SK-N-MC (cell line): ENCODE results near the gene FAF2.
"Not testable (repeated sequence)": the region's sequence is repeated elsewhere in the genome, so short reads cannot be mapped to it uniquely, and the experiment has no call there.

Source experiments
- DNase-seq: peaks from one replicate; pipeline ENCODE4 v3.0.0-alpha.2; 2011; ENCODE audit warnings: low read depth, low spot score
- H3K27ac ChIP-seq: fragments of 200-600 bp; sonication (generic); 2 replicates; pipeline ENCODE4 v1.5.1; 2016; ENCODE audit warnings: mixed run types
- H3K36me3 ChIP-seq: fragments of 200-600 bp; sonication (generic); 2 replicates; pipeline ENCODE4 v1.6.1; 2017; ENCODE audit warnings: antibody characterized with exemption, low read length, mixed read lengths; ENCODE audit not compliant: insufficient read depth
- H3K4me3 ChIP-seq: fragments of 200-600 bp; sonication (generic); 2 replicates; pipeline ENCODE4 v1.5.1; 2016
- H3K9ac ChIP-seq: fragments of 200-600 bp; sonication (generic); 2 replicates; pipeline ENCODE4 v1.8.0; 2017; ENCODE audit warnings: mixed run types, mixed read lengths; ENCODE audit not compliant: insufficient read length
- H3K9me3 ChIP-seq: fragments of 200-600 bp; sonication (generic); 2 replicates; pipeline ENCODE4 v1.6.1; 2017; ENCODE audit warnings: low read depth, mild to moderate bottlenecking, antibody characterized with exemption, low read length, moderate library complexity, mixed read lengths
- EZH2 ChIP-seq: fragments of 200-600 bp; sonication (generic); IDR thresholded peaks from one replicate; pipeline ENCODE4 v1.6.1; 2017; ENCODE audit warnings: antibody characterized with exemption
- FOXP2 ChIP-seq: optimal IDR thresholded peaks from 2 replicates; pipeline ENCODE3; 2011; ENCODE audit warnings: mild to moderate bottlenecking, moderate library complexity; ENCODE audit not compliant: insufficient read depth; ENCODE audit errors: extremely low read length, control extremely low read depth
- POLR2AphosphoS5 ChIP-seq: IDR thresholded peaks from 2 replicates; pipeline ENCODE4 v1.6.1; 2012; ENCODE audit warnings: mild to moderate bottlenecking, low read depth, low read length, borderline replicate concordance

FAF2 gene

GRCh38 chr5:176427971-176428370 lies 20.2 kb upstream of the FAF2 start:
- Histone ChIP-seq H3K9me3 (no peaks in the 10 kb centered on the region), H3K27ac (no peak overlapping the region), H3K4me3 (no peak overlapping the region), H3K36me3 (no peaks in the 10 kb centered on the region), H3K9ac (no peak overlapping the region)
- no peak for TF ChIP-seq EZH2
- no peak for TF ChIP-seq FOXP2
- TF ChIP-seq POLR2AphosphoS5, result no peak
- no peak for DNase-seq

- H3K4me3 ChIP-seq, result no peak overlapping the region
- no peaks in the 10 kb centered on the region for H3K9me3 ChIP-seq
- no peak for DNase-seq
- H3K9ac ChIP-seq, result no peak overlapping the region
- no peak overlapping the region for H3K27ac ChIP-seq
- TF ChIP-seq FOXP2 (no peak), POLR2AphosphoS5 (no peak), EZH2 (no peak)
- H3K36me3 ChIP-seq, result no peaks in the 10 kb centered on the region
Observed at GRCh38 chr5:176429972-176430371, 18.2 kb upstream of the FAF2 start.

DNA sequence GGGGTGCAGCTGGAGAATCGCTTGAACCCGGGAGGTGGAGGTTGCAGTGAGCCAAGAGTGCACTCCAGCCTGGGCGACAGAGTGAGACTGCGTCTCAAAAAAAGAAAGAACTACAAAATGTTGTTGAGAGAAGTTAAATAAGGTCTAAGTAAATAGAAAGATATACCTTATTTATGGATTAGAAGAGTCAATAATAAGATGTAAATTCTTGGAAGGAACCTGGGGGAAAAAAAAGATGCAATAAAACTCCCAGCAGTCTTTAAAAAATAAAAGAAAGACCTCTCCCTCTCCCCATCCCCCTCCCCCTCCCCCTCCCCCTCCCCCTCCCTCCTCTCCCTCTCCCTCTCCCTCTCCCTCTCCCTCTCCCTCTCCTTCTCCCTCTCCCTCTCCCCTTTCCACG lies 15.5 kb upstream of the FAF2 start:
- no peak overlapping the region for H3K4me3 ChIP-seq
- no peak for DNase-seq
- TF ChIP-seq POLR2AphosphoS5, result no peak
- no peak for TF ChIP-seq FOXP2
- TF ChIP-seq EZH2, result no peak
- H3K36me3 ChIP-seq, result no peaks in the 10 kb centered on the region
- no peak overlapping the region for H3K27ac ChIP-seq
- no peaks in the 10 kb centered on the region for H3K9me3 ChIP-seq
- no peak overlapping the region for H3K9ac ChIP-seq

GRCh38 chr5:176436656-176437055 lies 11.5 kb upstream of the FAF2 start:
- Histone ChIP-seq H3K36me3 (no peaks in the 10 kb centered on the region), H3K9me3 (no peaks in the 10 kb centered on the region), H3K4me3 (no peak overlapping the region), H3K27ac (no peak overlapping the region), H3K9ac (no peak overlapping the region)
- DNase-seq, result no peak
- TF ChIP-seq POLR2AphosphoS5 (no peak), FOXP2 (no peak), EZH2 (no peak)

GRCh38 chr5:176438959-176439757 lies 9.0 kb upstream of the FAF2 start:
- Histone ChIP-seq H3K4me3 (no peak overlapping the region), H3K9ac (no peak overlapping the region), H3K36me3 (no peaks in the 10 kb centered on the region), H3K27ac (no peak overlapping the region), H3K9me3 (no peaks in the 10 kb centered on the region)
- TF ChIP-seq EZH2 (no peak), FOXP2 (no peak)
- DNase-seq, result no peak

DNA sequence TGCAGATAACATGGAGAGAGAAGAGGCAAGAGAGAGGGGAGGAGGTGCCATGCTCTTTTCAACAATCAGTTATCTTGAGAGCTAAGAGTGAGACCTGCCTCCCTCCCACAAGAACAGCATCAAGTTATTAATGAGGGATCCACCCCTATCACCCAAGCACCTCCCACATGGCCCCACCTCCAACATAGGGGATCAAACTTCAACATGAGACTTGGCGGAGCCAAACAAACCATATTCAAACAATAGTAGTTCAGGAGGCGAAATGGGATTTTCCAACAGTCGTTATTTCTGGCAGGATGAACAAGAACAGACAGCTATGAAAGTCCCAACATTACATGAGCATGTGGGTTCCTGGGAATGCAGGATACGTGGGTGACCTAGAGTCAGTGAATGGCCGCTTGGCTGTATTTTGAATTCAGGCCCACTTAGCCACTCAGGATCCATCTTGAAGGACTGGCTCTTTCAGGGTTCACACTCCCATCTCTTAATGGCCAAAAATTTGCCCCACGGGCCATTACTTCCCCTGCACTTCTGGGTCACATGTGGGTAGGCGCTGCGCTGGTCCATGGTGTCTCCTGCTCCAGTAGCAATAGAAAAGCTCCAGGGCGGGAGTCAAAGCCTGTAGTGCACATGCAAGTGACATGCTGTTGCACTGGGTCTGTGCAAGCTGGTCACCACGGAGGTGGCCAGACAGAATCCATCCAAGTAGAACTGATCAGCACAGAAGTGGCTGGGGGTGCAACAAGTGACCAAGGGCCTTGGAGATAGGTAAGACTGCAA lies 7.1 kb upstream of the FAF2 start:
- Histone ChIP-seq H3K36me3 (no peaks in the 10 kb centered on the region), H3K9me3 (no peaks in the 10 kb centered on the region), H3K9ac (no peak overlapping the region), H3K27ac (no peak overlapping the region), H3K4me3 (no peak overlapping the region)
- TF ChIP-seq EZH2 (no peak), POLR2AphosphoS5 (no peak), FOXP2 (no peak)
- DNase-seq, result no peak

DNA sequence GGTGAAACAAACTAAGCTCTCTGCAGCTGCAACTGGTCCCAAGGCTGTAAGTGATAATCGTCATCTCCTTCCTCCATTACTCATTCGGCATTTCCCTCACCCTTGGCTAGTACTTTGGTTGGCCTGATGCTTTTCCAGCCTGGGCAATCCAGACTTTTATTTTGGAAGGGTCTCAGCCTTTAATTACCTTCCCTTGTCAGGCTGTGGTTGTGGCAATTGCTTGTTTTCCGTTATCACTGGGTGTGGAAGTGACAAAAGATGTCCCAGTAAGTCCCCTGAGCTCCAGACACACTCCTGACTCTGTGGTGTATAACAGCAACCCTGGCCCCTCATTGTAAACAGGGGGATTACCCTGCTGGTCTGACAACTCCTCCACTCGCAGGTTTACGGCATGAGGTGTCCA lies 6.3 kb upstream of the FAF2 start:
- TF ChIP-seq POLR2AphosphoS5 (no peak), FOXP2 (no peak), EZH2 (no peak)
- Histone ChIP-seq H3K4me3 (no peak overlapping the region), H3K27ac (no peak overlapping the region), H3K9ac (no peak overlapping the region), H3K9me3 (no peaks in the 10 kb centered on the region), H3K36me3 (no peaks in the 10 kb centered on the region)
- DNase-seq, result no peak

- not testable (repeated sequence) for H3K27ac ChIP-seq, H3K36me3 ChIP-seq, H3K9ac ChIP-seq, H3K4me3 ChIP-seq, H3K9me3 ChIP-seq, DNase-seq
Observed at GRCh38 chr5:176442911-176443310, 5.3 kb upstream of the FAF2 start.
